Activated CD8-positive, alpha-beta T cell treated with anti-CD3 and anti-CD28 coated beads for 36 hours (primary cell): ENCODE measurements around the gene BCKDHA. TPM values are rescaled to one million over a fixed set of nuclear protein-coding genes. Genes with fewer than 3 reads are reported as not detected.
"Not testable (repeated sequence)": the region's sequence is repeated elsewhere in the genome, so short reads cannot be mapped to it uniquely, and the experiment has no call there.

Experiments
- ATAC-seq: fragments of 200-7000 bp; cut with Tn5 transposase; one replicate; pipeline ENCODE4 v1.10.0; 2021; ENCODE audit warnings: mild to moderate bottlenecking, moderate library complexity
- CTCF ChIA-PET: fragments of 350-600 bp; sonication (Branson Sonifier 250); formaldehyde crosslinking; loops from one replicate; lab custom pipeline; 2021; ENCODE audit warnings: antibody characterized with exemption; lab: Charles Lee
- POLR2A ChIA-PET: fragments of 350-600 bp; sonication (Branson Sonifier 250); formaldehyde crosslinking; loops from one replicate; lab custom pipeline; 2021; ENCODE audit warnings: antibody characterized with exemption; lab: Charles Lee
- DNase-seq: peaks from one replicate; pipeline ENCODE4 v3.0.0-alpha.2; 2020
- H3K27ac Mint-ChIP-seq: one replicate; pipeline ENCODE4 v1.8.0; 2021; ENCODE audit warnings: mild to moderate bottlenecking, mixed read lengths
- H3K27me3 Mint-ChIP-seq: one replicate; pipeline ENCODE4 v1.8.0; 2021; ENCODE audit warnings: mixed read lengths
- H3K36me3 Mint-ChIP-seq: one replicate; pipeline ENCODE4 v1.8.0; 2021; ENCODE audit warnings: low read depth, mixed read lengths
- H3K4me1 Mint-ChIP-seq: one replicate; pipeline ENCODE4 v1.8.0; 2021; ENCODE audit warnings: low read depth, mixed read lengths
- H3K4me3 Mint-ChIP-seq: one replicate; pipeline ENCODE4 v1.8.0; 2021; ENCODE audit warnings: mild to moderate bottlenecking, moderate library complexity, mixed read lengths
- H3K9me3 Mint-ChIP-seq: one replicate; pipeline ENCODE4 v1.8.0; 2021; ENCODE audit warnings: mixed read lengths
- CTCF ChIP-seq: fragments of 200-600 bp; IDR thresholded peaks from one replicate; pipeline ENCODE4 v1.8.0; 2022; ENCODE audit warnings: antibody characterized with exemption, mild to moderate bottlenecking
- intact Hi-C: fragments of 100-400 bp; cut with micrococcal nuclease; formaldehyde crosslinking; loops from one replicate; pipeline ENCODE4 v1.10.0; 2022
- total RNA-seq, 2 experiments: library from RNA; stranded (reverse); gene quantifications; one replicate each; pipeline ENCODE4 v1.2.3, GENCODE V29; 2021

The BCKDHA gene
- total RNA-seq, 2 experiments from 2014 or later: 32.3 to 36.9 TPM

- ChIA-PET CTCF (interaction anchor here (1.7 to 2.0 kb wide), 2 partner anchors 8 to 18 kb away, joined by 5 to 8 read pairs; partner anchors contain the start of gene DMAC2), POLR2A (interaction anchor here (1.1 to 1.5 kb wide), 2 partner anchors 12 to 43 kb away, joined by 3 to 7 read pairs; no protein-coding TSS in a partner anchor)
- Mint-ChIP-seq H3K27me3 (no peaks in the 10 kb centered on the region), H3K9me3 (no peaks in the 10 kb centered on the region), H3K4me3 (no peak overlapping the region), H3K4me1 (peaks cover 24% of the 10 kb centered on the region), H3K36me3 (peaks cover 10% of the 10 kb centered on the region), H3K27ac (no peak overlapping the region)
- DNase-seq (no peak), ATAC-seq (no peak)
- no peak for TF ChIP-seq CTCF
- intact Hi-C loops: no loop called here
Observed at GRCh38 chr19:41430922-41431321, 33.3 kb downstream of the BCKDHA start.

GRCh38 chr19:41431426-41432386 lies 34.1 kb downstream of the BCKDHA start:
- H3K27ac Mint-ChIP-seq: no peak overlapping the region
- POLR2A ChIA-PET: interaction anchor here (0.7 to 1.5 kb wide), 3 partner anchors 13 to 112 kb away, joined by 3 to 7 read pairs (median 3); no protein-coding TSS in a partner anchor

GRCh38 chr19:41433171-41433570 lies 35.6 kb downstream of the BCKDHA start:
- Mint-ChIP-seq H3K27ac (no peak overlapping the region), H3K27me3 (no peaks in the 10 kb centered on the region), H3K4me3 (no peak overlapping the region), H3K9me3 (no peaks in the 10 kb centered on the region), H3K4me1 (peaks cover 20% of the 10 kb centered on the region), H3K36me3 (peaks cover 18% of the 10 kb centered on the region)
- TF ChIP-seq CTCF: no peak
- POLR2A ChIA-PET: no interaction called here
- DNase-seq (no peak), ATAC-seq (no peak)
- intact Hi-C loops: no loop called here
- CTCF ChIA-PET: no interaction called here

More at GRCh38 chr19:41431426-41432386, 34.1 kb downstream of the BCKDHA start:
- CTCF ChIA-PET: interaction anchor here (1.1 to 2.0 kb wide), 3 partner anchors 8 to 69 kb away, joined by 3 to 8 read pairs (median 5); partner anchors contain the start of gene DMAC2
- peaks cover 12% of the 10 kb centered on the region for H3K36me3 Mint-ChIP-seq
- intact Hi-C loops: no loop called here
- peak; percentile 29 for DNase-seq
- no peaks in the 10 kb centered on the region for H3K27me3 Mint-ChIP-seq
- no peak overlapping the region for H3K4me3 Mint-ChIP-seq
- H3K9me3 Mint-ChIP-seq: no peaks in the 10 kb centered on the region
- H3K4me1 Mint-ChIP-seq: peaks cover 25% of the 10 kb centered on the region
- peak; percentile 36 for TF ChIP-seq CTCF
- no peak for ATAC-seq

- Mint-ChIP-seq H3K9me3 (no peaks in the 10 kb centered on the region), H3K27ac (no peak overlapping the region), H3K27me3 (no peaks in the 10 kb centered on the region), H3K4me3 (no peak overlapping the region), H3K36me3 (peaks cover 18% of the 10 kb centered on the region), H3K4me1 (peaks cover 14% of the 10 kb centered on the region)
- intact Hi-C loops: no loop called here
- ChIA-PET POLR2A (no interaction called here), CTCF (interaction anchor here (1.0 kb wide), 1 partner anchor 15 kb away, joined by 3 read pairs; no protein-coding TSS in a partner anchor)
- DNase-seq: no peak
- no peak for TF ChIP-seq CTCF
- no peak for ATAC-seq
Observed at GRCh38 chr19:41434450-41434849, 36.8 kb downstream of the BCKDHA start.

GRCh38 chr19:41435376-41435775 lies 37.8 kb downstream of the BCKDHA start:
- H3K9me3 Mint-ChIP-seq, H3K27ac Mint-ChIP-seq, ATAC-seq, H3K27me3 Mint-ChIP-seq, intact Hi-C loops, H3K4me3 Mint-ChIP-seq, DNase-seq: not testable (repeated sequence)
- ChIA-PET CTCF (interaction anchor here (1.0 kb wide), 1 partner anchor 14 kb away, joined by 3 read pairs; no protein-coding TSS in a partner anchor), POLR2A (interaction anchor here (0.5 to 0.9 kb wide), 2 partner anchors 8 to 59 kb away, joined by 3 read pairs; partner anchors contain the start of gene B3GNT8)
- H3K4me1 Mint-ChIP-seq: peaks cover 17% of the 10 kb centered on the region
- peaks cover 18% of the 10 kb centered on the region for H3K36me3 Mint-ChIP-seq
